Brain pericyte (primary cell): ENCODE data around the gene ROR2.

Experiments used
- DNase-seq: peaks from one replicate; pipeline ENCODE4 v3.0.0-alpha.2; 2012; ENCODE audit warnings: low read depth, low spot score

Gene ROR2

DNA sequence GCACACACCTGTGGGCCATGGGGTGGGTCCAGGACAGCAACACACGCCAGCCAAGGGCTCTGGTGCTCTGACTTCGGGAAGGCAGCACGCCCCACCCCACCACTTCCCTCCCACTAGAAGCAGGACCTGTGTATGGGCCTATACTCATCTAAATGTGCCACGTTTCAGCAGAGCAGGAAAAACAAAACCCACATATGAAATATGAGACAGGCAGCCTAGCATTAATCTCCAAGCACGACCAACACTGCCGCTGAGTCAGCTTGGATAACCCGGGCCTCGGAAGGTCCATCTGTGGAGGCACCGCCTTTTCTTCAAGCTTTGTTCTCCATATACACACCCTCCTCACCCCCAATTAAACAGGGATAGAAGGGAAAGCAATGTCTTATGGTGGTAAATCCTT, 203.1 kb downstream of the ROR2 start:
- no peak for DNase-seq

DNA sequence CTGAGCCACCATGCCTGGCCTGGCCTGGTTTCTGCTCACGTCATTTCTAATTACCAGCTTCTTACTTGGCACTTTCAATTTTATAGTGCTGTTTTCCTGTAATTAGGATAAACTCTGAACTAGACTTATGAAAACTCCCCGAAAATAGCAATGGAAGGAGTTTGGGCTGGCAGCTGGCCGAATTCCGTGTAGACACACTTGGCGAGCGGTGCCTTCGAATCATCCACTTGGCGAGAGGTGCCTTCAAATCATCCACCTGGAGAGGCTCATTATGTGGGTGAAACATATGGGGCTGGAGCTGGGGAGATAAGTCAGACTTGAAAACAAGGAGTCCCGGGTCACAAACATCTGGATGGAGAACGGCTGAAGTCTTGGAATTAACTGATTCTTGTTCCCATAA, 203.7 kb downstream of the ROR2 start:
- DNase-seq, result no peak

DNA sequence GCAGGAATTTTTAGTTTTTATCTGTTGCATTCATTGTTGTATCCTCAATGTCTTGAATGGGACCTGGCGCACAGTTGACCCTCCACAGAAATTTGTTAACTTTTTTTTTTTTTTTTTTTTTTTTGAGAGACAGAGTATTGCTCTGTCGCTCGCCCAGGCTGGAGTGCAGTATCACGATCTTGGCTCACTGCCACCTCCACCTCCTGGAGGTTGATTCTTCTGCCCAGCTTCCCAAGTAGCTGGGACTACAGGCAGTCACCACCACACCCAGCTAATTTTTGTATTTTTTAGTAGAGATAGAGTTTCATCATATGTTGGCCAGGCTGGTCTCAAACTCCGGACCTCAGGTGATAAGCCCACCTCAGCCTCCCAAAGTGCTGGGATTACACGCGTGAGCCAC, 205.9 kb downstream of the ROR2 start:
- DNase-seq, result no peak

DNA sequence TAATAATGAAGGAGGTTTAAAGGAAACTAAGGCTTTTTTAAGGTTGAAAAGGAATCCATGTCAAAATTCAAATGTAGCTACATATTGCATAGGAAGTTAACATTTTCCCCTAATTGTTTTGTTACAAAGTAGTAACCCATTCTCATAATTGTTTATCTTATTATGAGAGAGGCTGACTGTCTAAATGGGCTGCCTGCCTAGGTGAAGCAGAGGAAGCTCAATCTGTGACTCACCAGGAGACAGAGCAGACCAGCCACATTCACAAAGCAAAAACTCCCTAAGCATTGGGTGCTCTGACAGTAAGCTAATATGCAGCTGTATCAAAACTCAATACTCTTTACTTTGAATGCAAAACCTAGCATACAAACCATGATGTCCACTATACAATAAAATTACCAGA, 208.5 kb downstream of the ROR2 start:
- no peak for DNase-seq

DNA sequence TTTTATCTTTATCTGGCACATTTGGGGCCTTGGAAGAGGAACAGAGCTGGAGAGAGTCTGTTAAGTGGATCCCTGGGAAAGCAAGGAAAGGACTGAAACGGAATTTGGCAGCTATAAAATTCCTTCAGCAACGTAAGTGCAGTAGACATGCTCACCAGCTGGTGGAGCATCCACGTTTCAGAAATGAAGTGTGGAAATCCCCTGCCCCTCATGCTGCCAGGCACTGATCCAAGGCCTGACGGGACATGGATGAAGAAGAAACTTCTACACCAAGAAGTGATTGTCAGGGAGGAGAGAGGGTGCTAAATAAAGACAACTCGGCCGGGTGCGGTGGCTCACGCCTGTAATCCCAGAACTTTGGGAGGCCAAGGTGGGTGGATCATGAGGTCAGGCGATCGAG, 209.3 kb downstream of the ROR2 start:
- no peak for DNase-seq

DNA sequence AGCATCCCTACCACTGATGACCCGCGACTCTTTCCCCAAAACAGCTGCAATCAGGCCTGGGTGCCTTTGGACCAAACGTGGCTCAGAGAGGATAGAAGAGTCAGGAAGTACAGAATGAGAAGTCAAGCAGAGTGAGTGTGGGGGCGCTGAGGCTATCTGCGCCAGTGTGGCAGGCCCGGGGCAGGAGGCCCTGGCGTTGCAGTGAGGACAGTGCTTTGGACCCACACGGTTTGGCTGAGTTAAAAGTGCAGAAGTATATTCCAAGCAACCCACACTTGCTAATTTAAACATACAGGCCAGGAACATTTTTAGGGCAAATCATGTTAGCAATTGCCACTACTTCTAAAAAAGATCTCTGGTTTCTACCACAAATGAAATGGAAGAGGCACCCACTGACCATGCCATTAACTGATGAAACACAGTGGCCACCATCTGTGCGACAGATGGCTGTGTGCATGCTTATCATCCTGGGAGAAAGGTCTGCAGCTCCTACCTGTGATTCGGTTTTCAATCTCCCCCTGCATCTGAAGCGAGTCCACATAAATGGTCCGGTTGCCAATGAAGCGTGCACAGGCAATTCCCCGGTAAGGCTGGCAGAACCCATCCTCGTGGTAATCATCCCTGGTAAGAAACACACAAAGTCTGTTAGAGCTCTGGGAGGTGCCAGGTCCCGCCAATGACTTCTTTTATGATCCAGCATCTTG, 213.0 kb downstream of the ROR2 start:
- no peak for DNase-seq

DNA sequence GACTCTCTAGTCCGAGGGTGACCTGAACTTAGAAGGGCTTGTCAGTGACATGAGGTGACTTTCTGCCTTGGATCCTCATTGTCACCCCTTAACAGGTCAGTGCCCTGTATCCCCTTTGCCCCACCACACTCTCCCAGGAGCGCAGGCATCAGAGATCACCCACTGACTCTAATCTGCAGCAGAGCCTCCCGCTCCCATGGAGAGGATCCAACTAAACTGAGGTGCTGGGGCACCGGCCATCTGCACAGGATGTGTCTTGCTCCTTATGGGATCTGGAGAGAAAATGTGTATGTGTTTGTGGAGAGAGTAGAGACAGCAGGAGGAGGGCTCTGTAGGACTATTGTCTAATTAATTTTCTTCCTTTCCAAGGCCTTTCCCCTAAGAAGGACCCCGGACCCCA, 213.7 kb downstream of the ROR2 start:
- DNase-seq, result no peak

DNA sequence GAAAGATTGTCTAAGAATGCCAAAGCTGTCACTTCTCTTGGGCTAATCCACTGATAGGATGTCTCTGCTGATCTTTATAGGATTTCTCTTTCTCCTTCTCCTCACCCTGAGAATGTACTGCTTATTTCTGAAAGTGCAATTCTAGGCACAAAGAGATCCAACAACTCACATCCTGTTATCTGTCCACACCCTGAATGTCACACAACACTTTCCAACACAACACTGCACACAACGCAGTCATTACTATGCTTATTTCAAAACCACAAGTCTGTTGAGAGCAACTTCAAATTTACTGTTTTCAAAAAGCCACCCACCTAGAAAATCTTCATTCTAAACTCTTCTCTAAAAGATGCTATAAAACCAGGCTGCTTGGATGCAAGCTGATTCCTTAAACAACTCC, 215.0 kb downstream of the ROR2 start:
- no peak for DNase-seq

DNA sequence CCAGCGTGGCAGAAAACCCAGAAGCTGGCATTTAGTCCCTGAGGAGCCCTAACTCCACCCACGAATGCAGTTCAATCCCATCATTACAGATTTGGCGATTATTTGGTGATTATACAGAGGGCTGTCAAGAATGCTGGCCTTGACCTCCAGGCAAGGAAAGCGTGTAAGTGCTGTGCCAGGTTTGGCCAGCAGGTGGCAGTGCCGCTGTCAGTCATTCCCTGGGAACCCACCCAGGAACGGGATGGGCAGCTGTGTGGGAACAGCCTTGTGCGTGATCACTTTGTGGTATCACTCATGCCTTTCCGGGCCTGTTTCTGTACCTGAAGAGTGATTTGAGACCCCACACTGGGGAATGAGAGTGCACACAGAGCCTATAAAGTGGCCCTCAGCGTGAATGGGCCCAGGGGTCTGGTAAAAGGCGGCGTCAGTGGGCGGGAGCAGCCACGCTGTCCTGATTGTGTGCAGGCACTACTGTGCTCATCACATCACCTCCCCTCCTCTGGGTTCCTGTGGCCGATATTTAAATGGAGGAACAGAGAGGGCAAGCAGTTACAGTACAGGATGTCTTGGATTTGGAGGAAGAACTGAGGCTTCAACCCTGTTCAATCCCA, 215.6 kb downstream of the ROR2 start:
- DNase-seq, result no peak

DNA sequence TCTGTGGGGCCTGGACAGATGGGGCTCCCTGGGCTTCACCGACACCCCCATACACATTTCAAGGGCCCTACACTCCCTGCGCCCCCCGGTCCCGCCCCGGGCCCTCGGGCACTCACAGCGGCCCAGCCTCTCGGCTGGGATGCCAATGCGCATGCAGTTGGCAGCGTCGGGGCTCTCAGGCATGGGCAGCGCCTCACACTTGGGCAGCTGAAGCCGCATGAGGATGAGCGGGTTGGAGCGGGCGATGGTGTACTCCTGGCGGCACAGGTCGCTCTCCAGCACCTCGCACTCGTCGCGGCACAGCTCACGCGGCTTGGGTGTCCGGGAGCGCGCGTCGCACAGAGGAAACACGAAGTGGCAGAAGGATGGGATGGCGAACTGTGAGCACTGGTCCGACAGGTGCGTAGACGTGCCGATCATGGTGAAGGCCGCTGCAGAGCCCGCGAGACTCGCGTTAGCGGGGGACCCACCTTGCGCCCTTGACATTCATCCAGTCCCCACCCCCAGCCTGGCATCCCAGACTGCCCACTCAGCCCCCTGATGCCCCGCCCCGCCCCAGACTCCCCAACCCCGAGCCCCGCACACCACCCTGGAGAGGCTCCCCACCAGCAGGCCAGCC, 216.9 kb downstream of the ROR2 start:
- DNase-seq, result no peak

DNA sequence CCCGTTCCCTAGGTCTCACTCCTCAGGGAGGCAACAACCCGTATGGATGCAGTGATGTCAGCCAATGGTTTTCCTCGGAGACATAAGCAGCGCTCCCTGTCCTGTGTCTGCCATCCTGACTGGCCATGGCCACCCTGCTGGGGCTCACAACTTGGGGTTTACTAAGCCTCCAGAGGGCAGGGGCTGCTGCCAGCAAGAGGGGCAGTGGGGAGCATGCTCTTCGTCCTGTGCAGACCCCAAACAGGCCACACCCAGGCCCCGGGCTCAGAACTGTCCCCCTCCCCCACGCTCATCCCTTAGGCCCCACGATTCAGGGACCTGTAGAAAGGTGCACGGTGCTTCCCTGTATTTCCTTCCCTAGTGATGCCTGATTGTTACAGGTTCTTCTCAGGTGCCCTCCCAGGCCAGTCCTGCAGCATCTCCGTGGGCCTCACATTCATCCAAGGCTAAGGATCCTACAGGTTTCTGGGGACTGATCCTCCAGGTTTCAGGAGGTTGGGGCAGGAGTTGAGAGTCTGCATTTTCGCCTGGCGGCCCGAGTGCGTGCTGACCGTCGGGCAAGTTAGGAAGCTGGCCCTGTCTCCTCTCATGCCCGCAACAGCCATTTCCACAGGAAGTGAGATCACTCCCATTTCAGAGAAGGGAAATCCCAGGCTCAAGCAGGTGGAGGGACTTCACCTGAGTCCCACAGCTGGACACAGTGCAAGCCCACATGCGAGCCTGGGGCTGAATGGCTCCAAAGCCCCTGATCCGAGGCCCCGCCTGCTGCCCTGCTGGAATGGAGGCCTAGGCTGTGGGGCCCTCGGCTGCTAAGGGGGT, 217.6 kb downstream of the ROR2 start:
- no peak for DNase-seq

DNA sequence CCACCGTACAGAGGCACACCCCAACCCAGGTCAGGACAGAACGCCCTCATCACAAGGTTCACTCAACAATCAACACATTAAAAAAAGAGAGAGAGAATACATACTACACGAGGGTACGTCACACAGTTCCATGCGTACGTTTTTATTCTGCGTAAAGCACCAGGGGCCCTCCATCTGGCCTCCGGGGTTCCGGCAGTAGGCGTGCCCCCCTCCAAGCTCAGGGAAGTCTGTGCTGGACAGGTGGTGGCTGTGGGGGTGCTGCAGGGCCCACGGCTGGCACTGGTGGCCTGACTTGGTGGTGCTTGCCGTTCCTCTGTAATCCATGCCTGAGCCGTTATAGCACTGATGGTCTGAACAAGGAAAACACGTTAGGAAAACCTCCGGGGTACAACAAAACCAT, 219.2 kb downstream of the ROR2 start:
- DNase-seq, result no peak

DNA sequence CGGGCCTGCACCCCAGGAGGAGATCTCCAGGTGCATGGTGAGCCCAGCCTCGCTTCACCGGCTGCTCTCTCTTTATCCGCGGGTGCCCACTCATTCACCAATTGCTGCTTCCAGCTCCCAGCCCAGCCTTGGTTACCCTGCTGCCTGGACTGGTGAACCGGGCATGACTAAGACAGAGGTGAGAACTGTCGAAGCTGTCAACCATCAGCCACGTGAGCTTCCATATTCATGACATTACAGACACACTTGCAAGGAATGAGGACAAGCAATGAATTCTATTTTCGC, 220.5 kb downstream of the ROR2 start:
- DNase-seq, result no peak

DNA sequence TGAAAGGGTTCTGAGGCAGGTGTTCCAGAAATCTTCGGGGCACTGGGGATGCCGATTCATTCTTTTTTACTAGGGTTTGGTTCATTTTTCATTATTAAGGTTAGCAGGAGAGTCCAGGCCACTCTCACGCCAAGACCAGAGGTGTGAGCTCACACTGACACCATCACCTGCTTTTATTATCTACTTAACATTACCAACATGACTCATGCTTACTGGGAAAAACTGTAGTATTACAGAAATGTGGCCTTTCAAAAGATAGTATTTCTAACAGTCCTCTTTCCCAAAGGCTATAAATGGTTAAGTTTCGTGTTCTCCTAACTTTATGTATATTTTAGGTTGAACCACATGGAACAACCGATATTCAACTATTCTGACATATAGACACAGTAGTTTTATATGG, 222.1 kb downstream of the ROR2 start:
- no peak for DNase-seq

DNA sequence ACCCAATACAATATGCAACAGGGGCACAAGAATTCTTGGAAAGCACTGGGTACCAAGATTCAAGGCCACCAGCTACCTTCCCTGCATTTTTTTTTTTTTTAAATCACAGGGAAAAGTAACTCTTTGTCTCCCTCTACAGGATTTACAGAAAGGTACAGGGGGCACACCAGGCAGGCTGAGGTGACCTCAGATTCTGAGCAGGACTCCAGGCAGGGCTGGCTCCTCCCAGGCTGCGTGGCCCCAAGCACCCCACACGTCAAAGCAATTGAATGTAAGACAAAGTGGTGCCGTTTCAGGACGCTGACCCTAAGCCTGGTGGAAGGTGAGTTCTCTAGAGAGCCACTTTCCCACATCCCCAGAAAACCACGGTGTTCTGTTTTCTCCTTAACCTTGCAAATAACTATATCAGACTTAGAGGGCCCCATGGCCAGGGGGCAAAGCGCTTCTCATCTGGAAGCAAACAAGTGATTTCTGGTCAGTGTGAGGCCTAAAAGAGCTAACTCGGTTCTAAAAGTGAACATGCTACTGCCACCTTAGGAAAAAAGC, 222.6 kb downstream of the ROR2 start:
- no peak for DNase-seq

DNA sequence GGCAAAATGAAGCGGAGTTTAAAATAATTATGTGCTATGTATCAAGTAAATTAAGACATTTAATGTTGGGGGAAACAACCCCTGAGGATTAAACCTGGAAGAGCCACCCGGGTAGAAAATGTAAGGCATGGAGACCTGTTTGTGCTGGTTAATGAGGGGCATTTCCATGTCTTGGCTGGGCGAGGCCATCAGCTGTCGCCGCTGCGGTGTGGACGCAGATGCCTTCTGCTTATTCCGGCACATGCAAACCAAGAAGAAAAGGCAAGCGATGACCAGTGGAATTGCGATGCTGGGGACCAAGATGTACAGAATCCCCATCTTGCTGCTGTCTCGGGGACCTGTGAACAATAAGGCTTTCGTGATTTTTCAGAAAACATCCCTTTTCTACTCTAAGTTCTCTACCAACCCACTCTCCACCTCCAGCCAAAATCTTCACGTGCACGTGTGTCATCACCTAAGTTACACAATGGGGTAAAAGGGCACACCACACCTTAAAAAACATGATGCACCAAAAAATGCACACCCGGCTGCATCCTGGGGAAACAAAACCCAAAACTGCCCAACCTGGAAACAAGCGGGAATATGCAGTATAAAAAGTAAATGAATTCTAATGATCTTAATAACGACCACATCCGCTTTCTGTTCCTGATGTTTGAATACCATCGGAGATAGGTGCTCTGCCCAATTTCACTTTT, 223.5 kb downstream of the ROR2 start:
- DNase-seq, result no peak

DNA sequence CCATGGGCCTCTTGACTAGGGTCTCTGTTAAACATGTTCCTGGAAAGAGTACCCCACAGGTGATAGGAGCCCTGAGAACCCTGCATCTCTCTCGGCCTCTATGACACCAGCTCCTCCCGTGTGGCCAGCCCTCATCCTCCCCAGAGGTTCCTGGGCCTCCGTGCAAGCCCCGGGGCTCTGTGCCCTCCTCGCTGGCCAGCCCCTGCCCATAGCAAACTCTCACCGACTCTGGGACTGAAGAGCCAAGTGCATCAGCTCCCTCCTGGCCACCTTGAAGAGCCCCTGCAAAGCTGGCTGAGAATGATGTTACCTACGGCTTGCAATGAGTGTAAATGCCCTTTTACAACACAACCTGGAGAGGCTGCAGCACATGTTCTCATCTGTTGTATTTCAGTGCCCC, 224.4 kb downstream of the ROR2 start:
- DNase-seq, result no peak

DNA sequence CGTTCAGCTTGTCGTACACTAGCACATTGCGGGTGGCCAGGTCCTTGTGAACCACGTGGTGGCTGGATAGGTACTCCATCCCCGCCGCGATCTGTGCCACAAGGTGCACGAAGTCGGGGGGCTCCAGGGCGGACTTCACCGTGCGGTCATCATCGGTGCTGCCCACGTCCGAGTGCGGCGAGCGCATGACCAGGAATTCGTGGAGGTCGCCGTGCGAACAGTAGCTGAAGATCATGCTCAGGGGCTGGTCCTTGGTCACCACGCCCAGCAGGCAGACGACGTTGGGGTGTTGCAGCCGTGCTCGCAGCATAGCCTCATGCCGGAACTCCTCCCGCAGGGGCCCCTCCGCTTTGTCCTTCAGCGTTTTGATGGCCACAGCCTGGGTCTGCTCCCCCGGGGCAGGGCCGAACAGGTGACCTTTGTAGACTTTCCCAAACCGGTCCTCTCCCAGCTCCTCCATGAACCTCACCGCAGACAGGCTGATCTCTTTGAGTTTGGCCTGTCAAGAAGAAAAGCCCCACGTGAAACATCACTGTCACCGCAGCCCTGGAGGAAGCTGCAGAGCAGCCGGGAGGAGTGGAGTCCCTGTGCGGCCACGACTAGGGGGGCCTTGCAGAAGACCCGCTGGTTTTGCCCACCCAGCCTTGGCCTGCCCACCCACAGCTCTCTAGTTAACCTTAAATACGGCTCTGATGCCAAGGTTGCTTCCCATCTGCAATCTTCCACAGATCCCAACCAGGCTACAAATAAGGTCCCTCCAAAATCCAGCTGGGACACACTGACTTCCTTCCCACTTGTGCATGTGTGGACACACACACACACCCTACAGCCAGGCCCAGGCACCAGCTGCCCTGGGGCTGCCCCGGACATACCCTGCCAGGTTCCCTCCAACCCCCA, 225.2 kb downstream of the ROR2 start:
- DNase-seq, result no peak

DNA sequence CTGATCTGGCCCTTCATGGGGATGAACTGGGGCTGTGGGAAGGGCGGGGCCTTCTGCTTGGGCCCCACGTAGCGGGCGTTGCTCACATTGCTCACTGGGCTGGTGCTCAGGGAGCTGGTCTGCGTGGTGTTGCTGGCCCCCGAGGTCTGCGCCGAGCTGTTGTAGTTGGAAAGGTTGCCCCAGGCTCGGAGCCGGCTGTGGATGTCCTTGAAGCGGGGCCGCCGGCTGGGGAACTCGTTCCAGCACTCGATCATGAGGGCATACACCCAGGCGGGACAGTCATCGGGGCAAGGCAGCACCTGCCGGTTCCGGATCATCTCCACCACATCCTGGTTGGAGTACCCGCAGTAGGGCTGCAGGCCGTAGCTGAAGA, 226.0 kb downstream of the ROR2 start:
- no peak for DNase-seq

DNA sequence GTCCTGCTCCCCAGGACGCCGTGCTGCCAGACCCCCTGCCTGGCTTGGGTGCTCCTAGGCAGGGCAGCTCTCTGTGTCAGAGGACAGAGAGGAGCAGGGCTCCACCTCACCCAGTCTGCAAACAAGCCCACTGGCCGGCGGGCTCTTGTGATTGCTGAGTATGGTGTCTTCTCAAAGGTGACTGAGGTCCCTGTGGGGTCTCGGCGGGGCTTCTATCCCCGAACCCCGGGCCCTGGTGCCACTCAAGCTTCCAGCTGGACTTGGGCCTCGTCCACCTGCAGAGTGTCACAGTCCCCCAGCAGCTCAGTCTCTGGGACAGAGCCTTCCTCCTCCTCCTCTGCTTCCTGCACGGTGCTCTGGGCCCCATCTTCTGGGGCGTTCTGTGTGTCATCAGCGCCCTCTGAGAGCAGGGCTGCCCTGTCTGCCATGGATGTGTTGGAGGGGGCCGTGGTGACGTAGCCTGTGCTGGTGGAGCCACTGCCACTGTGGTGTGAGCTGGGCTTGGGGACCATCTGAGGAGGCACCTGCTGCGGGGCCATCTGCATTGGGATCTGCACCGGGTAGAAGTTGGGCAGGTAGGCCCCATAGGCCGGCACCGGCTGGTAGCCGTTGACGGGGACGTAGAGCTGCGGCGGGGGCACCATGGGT, 226.5 kb downstream of the ROR2 start:
- DNase-seq, result no peak
